ENCODE results near the gene SYT4. TPM values are rescaled to one million over a fixed set of nuclear protein-coding genes. Genes with fewer than 3 reads are reported as not detected.

SYT4 gene
- total and polyA plus RNA-seq, 10 donors: not detected

- Histone ChIP-seq H3K27me3 (replicated peaks in 1 of 7) (peaks cover 0 to 20% (median 0%) of the 10 kb centered on the region in 7 donors), H3K27ac (no peak overlapping the region), H3K36me3 (no peaks in the 10 kb centered on the region), H3K9me3 (no peaks in the 10 kb centered on the region), H3K4me3 (no peak overlapping the region), H3K4me1 (no peaks in the 10 kb centered on the region)
- WGBS, 5 donors: 8 to 14% (median 13%) methylated on average over 6 of the region's 6 CpGs
- TF ChIP-seq, protein P1, sequence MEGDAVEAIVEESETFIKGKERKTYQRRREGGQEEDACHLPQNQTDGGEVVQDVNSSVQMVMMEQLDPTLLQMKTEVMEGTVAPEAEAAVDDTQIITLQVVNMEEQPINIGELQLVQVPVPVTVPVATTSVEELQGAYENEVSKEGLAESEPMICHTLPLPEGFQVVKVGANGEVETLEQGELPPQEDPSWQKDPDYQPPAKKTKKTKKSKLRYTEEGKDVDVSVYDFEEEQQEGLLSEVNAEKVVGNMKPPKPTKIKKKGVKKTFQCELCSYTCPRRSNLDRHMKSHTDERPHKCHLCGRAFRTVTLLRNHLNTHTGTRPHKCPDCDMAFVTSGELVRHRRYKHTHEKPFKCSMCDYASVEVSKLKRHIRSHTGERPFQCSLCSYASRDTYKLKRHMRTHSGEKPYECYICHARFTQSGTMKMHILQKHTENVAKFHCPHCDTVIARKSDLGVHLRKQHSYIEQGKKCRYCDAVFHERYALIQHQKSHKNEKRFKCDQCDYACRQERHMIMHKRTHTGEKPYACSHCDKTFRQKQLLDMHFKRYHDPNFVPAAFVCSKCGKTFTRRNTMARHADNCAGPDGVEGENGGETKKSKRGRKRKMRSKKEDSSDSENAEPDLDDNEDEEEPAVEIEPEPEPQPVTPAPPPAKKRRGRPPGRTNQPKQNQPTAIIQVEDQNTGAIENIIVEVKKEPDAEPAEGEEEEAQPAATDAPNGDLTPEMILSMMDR (IDR thresholded peaks at IDR 0.05 in 8 of 11, conservative IDR thresholded peaks at IDR 0.05 in 3 of 11): no peak
- TF ChIP-seq POLR2A (IDR thresholded peaks at IDR 0.05) (no peak), POLR2AphosphoS5 (IDR thresholded peaks at IDR 0.05) (no peak)
- intact Hi-C loops (cut with DNase I; ENCODE audit: low total_unique reads): no loop called here
- no peak for DNase-seq
These were observed 1.9 kb upstream of the SYT4 start for GRCh38 chr18:43279015-43279744.

- no peak overlapping the region for H3K4me3 ChIP-seq
These were observed 1.1 kb upstream of the SYT4 start for GRCh38 chr18:43278355-43278754.

DNA sequence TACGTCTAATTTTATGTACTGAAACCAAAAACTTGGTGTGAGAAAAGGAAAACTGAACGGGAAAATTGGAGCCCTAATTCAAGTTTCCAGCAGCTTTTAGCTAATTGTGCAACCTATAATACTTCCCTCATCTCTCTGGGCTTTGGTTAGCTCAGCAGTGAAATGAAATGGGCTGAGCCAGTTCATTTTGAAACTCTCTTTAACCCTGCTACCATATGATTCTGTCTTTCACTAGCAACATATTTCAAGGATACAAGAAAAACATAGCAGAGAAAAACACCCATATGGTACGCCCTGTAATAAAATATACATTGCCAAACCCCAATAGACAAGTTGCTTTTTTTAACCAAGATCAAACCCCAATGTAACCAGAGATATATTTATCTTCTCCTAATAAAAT lies 799 bp downstream of the SYT4 start:
- no peak for DNase-seq
- no peaks in the 10 kb centered on the region for H3K4me1 ChIP-seq
- 67 to 85% (median 70%) methylated on average over 3 of the region's 3 CpGs for WGBS, 5 donors
- peaks cover 0 to 26% (median 0%) of the 10 kb centered on the region in 7 donors for H3K27me3 ChIP-seq (replicated peaks in 1 of 7)
- no peak for TF ChIP-seq POLR2A (IDR thresholded peaks at IDR 0.05)
- TF ChIP-seq, protein P1 (IDR thresholded peaks at IDR 0.05 in 8 of 11, conservative IDR thresholded peaks at IDR 0.05 in 3 of 11): no peak
- TF ChIP-seq POLR2AphosphoS5 (IDR thresholded peaks at IDR 0.05): no peak
- H3K4me3 ChIP-seq: no peak overlapping the region
- intact Hi-C loops (cut with DNase I; ENCODE audit: low total_unique reads): no loop called here
- no peaks in the 10 kb centered on the region for H3K9me3 ChIP-seq
- H3K27ac ChIP-seq: no peak overlapping the region
- H3K36me3 ChIP-seq: no peaks in the 10 kb centered on the region

More at GRCh38 chr18:43278355-43278754, 1.1 kb upstream of the SYT4 start:
- intact Hi-C loops (cut with DNase I; ENCODE audit: low total_unique reads): no loop called here
- no peaks in the 10 kb centered on the region for H3K9me3 ChIP-seq
- H3K36me3 ChIP-seq: no peaks in the 10 kb centered on the region
- H3K27ac ChIP-seq: no peak overlapping the region
- H3K27me3 ChIP-seq (replicated peaks in 1 of 7): peaks cover 0 to 26% (median 0%) of the 10 kb centered on the region in 7 donors
- H3K4me1 ChIP-seq: no peaks in the 10 kb centered on the region
- DNase-seq: no peak
- TF ChIP-seq POLR2AphosphoS5 (IDR thresholded peaks at IDR 0.05) (no peak), POLR2A (IDR thresholded peaks at IDR 0.05) (no peak)
- TF ChIP-seq, protein P1 (IDR thresholded peaks at IDR 0.05 in 8 of 11, conservative IDR thresholded peaks at IDR 0.05 in 3 of 11): no peak

DNA sequence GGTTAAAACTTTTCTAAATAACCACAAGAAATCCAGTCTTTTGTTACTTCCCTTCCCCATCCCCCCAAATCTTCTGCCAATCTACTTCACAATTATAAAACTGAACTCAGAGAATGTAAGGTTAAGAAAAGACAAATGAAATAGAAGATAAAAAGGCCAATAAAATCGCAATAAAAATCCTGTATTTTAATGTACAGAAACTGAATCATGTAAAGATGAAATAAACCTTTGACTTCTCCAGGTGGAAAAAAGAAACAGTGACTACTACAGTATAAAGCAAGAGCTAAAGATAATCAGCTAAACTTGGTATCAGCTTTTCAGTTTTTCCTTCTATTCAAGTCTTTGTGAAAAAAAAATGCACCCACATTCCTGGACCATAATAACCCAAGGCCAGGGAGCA lies 1.7 kb downstream of the SYT4 start:
- H3K27ac ChIP-seq: no peak overlapping the region
- no peak for DNase-seq
- H3K27me3 ChIP-seq (replicated peaks in 1 of 7): peaks cover 0 to 26% (median 0%) of the 10 kb centered on the region in 7 donors
- 72 to 93% (median 82%) methylated on average over 1 of the region's 1 CpG for WGBS, 5 donors
- H3K36me3 ChIP-seq: no peaks in the 10 kb centered on the region
- intact Hi-C loops (cut with DNase I; ENCODE audit: low total_unique reads): no loop called here
- TF ChIP-seq, protein P1 (IDR thresholded peaks at IDR 0.05 in 8 of 11, conservative IDR thresholded peaks at IDR 0.05 in 3 of 11): no peak
- TF ChIP-seq POLR2AphosphoS5 (IDR thresholded peaks at IDR 0.05): no peak
- no peak for TF ChIP-seq POLR2A (IDR thresholded peaks at IDR 0.05)
- no peak overlapping the region for H3K4me3 ChIP-seq
- H3K9me3 ChIP-seq: no peaks in the 10 kb centered on the region
- H3K4me1 ChIP-seq: no peaks in the 10 kb centered on the region

All from spleen (tissue), 11 donors.